A673 (cell line): ENCODE measurements around the gene DENND4C.

Source experiments
- CTCF ChIP-seq: fragments of 300-800, 200-600 bp; sonication (generic); conservative IDR thresholded peaks from 2 replicates; pipeline ENCODE4 v1.5.1; 2017; ENCODE audit warnings: low read depth, mild to moderate bottlenecking, antibody characterized with exemption, low read length, moderate library complexity, mixed read lengths
- EZH2 ChIP-seq: fragments of 200-600 bp; sonication (generic); IDR thresholded peaks from 2 replicates; pipeline ENCODE4 v1.6.1; 2017; ENCODE audit warnings: borderline replicate concordance, low read depth, mild to moderate bottlenecking, mixed read lengths, antibody characterized with exemption, low read length; ENCODE audit not compliant: poor library complexity, severe bottlenecking

GRCh38 chr9:19184144-19184917 lies 46.2 kb upstream of the DENND4C start:
- no peak for TF ChIP-seq EZH2
- TF ChIP-seq CTCF = no peak
